Measurements from ENCODE around the gene CS.

The CS gene

DNA sequence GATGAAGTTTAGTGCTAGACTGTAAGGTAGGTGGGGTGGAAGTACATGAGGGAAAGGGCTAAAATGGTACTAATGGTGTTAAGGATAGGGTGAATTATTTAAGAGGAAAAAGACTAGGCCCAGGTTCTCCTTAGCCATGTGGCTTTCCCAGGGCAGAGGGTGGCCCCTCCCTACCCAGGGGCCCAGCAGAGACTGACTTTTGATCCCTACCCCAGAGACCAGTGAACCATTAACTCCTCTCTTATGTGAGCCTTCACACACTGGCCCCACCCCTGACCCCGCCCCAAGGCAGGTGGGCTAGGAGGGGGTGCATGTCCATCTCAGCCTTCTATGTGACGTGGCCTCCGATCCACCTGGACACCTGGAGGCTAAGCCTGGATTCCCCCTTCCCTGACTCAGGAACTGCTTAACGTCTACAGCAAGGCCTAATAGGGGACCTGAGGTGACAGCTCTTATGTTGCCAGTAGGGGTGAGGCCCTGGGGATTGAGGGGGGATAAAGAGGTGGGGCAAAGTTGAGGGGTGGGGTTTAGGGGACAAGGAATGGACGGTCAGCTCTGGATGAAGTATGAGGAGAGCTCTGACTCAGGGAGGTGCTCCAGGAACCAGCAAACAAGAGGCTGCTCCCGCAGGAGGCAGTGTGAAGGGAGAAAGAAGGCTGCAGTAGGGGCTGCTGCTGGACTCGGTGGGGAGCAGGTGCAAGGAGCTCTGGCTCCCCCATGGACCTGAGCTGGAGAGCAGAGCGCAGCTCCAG lies 69.5 kb downstream of the CS start:
- no peak overlapping the region for H3K4me3 ChIP-seq (ENCODE audit: low read depth in 1 of 2, low read length in 1 of 2)
- H3K27me3 ChIP-seq: no peaks in the 10 kb centered on the region
- H3K4me1 ChIP-seq (ENCODE audit: control insufficient read depth in 1 of 2, insufficient read depth in 1 of 2, low read depth in 1 of 2, low read length in 1 of 2): no peaks in the 10 kb centered on the region
- no peaks in the 10 kb centered on the region for H3K9me3 ChIP-seq
- no peak overlapping the region for H3K27ac ChIP-seq
- TF ChIP-seq, protein P1, sequence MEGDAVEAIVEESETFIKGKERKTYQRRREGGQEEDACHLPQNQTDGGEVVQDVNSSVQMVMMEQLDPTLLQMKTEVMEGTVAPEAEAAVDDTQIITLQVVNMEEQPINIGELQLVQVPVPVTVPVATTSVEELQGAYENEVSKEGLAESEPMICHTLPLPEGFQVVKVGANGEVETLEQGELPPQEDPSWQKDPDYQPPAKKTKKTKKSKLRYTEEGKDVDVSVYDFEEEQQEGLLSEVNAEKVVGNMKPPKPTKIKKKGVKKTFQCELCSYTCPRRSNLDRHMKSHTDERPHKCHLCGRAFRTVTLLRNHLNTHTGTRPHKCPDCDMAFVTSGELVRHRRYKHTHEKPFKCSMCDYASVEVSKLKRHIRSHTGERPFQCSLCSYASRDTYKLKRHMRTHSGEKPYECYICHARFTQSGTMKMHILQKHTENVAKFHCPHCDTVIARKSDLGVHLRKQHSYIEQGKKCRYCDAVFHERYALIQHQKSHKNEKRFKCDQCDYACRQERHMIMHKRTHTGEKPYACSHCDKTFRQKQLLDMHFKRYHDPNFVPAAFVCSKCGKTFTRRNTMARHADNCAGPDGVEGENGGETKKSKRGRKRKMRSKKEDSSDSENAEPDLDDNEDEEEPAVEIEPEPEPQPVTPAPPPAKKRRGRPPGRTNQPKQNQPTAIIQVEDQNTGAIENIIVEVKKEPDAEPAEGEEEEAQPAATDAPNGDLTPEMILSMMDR (IDR thresholded peaks at IDR 0.05): no peak
- no peaks in the 10 kb centered on the region for H3K36me3 ChIP-seq

GRCh38 chr12:56229916-56230431 lies 70.2 kb downstream of the CS start, which contains the start of gene SLC39A5:
TSS of gene SLC39A5 (plus strand) at chr12:56230051. CDS start at chr12:56231275, 1,224 bp downstream.
- H3K27me3 ChIP-seq: no peaks in the 10 kb centered on the region
- H3K27ac ChIP-seq: no peak within 1 kb of the TSS
- no peak within 1 kb of the TSS for H3K4me3 ChIP-seq (ENCODE audit: low read depth in 1 of 2, low read length in 1 of 2)
- H3K9me3 ChIP-seq: no peaks in the 10 kb centered on the region
- no peaks in the 10 kb centered on the region for H3K36me3 ChIP-seq
- TF ChIP-seq, protein P1 (IDR thresholded peaks at IDR 0.05): no peak
- H3K4me1 ChIP-seq (ENCODE audit: control insufficient read depth in 1 of 2, insufficient read depth in 1 of 2, low read depth in 1 of 2, low read length in 1 of 2): no peaks in the 10 kb centered on the region

DNA sequence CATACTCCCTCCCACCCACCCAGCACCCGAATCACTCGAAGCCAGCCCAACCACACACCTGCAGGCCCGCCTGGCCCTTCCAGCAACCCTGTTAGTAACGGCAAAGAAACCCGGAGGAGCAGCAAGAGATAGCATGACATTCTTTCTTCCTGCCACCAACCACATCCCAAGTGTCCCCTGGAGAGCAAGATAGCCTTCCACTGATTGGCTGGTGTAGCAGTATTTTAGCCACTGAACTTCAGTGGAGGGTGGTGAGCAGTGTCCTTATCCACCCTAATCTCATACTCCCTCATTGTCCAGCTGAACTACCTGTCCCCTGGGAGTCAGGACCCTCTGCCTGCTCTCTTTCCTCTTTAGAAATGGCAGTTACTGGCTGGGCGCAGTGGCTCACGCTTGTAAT lies 71.0 kb downstream of the CS start:
- Histone ChIP-seq H3K27me3 (no peaks in the 10 kb centered on the region), H3K27ac (no peak overlapping the region), H3K4me1 (ENCODE audit: control insufficient read depth in 1 of 2, insufficient read depth in 1 of 2, low read depth in 1 of 2, low read length in 1 of 2) (peaks cover 7% of the 10 kb centered on the region in 2 experiments), H3K9me3 (no peaks in the 10 kb centered on the region), H3K4me3 (ENCODE audit: low read depth in 1 of 2, low read length in 1 of 2) (no peak overlapping the region), H3K36me3 (no peaks in the 10 kb centered on the region)
- TF ChIP-seq, protein P1 (IDR thresholded peaks at IDR 0.05): no peak

GRCh38 chr12:56224954-56225353 lies 75.2 kb downstream of the CS start:
- TF ChIP-seq, protein P1 (IDR thresholded peaks at IDR 0.05): no peak
- Histone ChIP-seq H3K36me3 (no peaks in the 10 kb centered on the region), H3K27me3 (no peaks in the 10 kb centered on the region), H3K4me1 (ENCODE audit: control insufficient read depth in 1 of 2, insufficient read depth in 1 of 2, low read depth in 1 of 2, low read length in 1 of 2) (peaks cover 44% of the 10 kb centered on the region in 2 experiments), H3K4me3 (ENCODE audit: low read depth in 1 of 2, low read length in 1 of 2) (peak overlapping the region in 1 of 2 experiments; percentile 75), H3K27ac (peak overlapping the region; percentile 93), H3K9me3 (no peaks in the 10 kb centered on the region)

DNA sequence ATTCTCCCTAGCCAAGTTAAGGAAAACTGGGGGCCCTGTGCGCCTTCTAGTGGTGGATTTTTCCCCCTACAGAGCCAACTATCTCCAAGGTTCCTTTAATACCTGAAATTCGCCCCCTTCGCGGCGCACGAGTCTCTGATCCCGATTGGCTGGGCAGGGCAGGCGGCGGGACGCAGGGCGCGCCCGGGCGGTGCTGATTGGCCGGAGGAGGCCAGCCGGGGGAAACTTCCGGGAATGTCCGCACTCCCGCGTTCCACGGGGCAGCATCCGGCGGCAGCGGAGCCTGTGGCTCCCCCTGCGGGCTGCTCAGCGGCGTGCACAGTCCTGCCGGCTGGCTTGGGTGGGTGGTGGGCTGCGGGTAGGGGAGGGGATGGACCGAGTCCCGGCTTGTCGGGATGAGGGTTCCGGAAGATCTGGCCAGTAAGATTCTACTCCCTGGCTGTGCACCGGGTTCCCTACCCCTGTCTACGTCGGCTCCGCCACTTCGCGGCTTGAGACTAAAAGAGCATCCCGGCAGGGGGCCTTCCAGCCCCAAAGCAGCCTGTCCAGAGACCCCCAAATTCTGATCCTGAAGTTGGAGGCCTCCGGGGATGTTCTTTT lies 75.9 kb downstream of the CS start, which contains the start of gene NABP2:
Gene NABP2, plus strand, starts transcription at position 241 of the 600 bp plus-strand sequence. CDS start 515 bp downstream, outside the sequence.
- Histone ChIP-seq H3K4me1 (ENCODE audit: control insufficient read depth in 1 of 2, insufficient read depth in 1 of 2, low read depth in 1 of 2, low read length in 1 of 2) (peaks cover 48% of the 10 kb centered on the region in 2 experiments), H3K4me3 (ENCODE audit: low read depth in 1 of 2, low read length in 1 of 2) (peak within 1 kb of the TSS; percentile 75 to 77), H3K27me3 (no peaks in the 10 kb centered on the region), H3K9me3 (no peaks in the 10 kb centered on the region), H3K27ac (peak within 1 kb of the TSS; percentile 93), H3K36me3 (no peaks in the 10 kb centered on the region)
- TF ChIP-seq, protein P1 (IDR thresholded peaks at IDR 0.05): peak; percentile 97
